Uterus (tissue), 4 donors: ENCODE measurements around the gene VPS11. TPM values are rescaled to one million over a fixed set of nuclear protein-coding genes. Genes with fewer than 3 reads are reported as not detected.

Source experiments
- DNase-seq, 2 donors: peaks; one replicate each; pipeline ENCODE4 v3.0.0-alpha.2; 2019 to 2020
- H3K27ac ChIP-seq, 2 donors: fragments of 200-600 bp; sonication (generic); 1 replicate in 1 of 2; 2 replicates in 1 of 2; pipeline ENCODE4 v1.5.1; 2016 to 2018
- H3K27me3 ChIP-seq, 2 donors: fragments of 200-600 bp; sonication (generic); one replicate each; pipeline ENCODE4 v1.5.1; 2018 to 2019; ENCODE audit warnings: control low read depth in 1 of 2
- H3K36me3 ChIP-seq, 2 donors: fragments of 200-600 bp; sonication (generic); one replicate each; pipeline ENCODE4 v1.5.1; 2019; ENCODE audit warnings: control low read depth in 1 of 2
- H3K4me1 ChIP-seq, 2 donors: fragments of 200-600 bp; sonication (generic); one replicate each; pipeline ENCODE4 v1.5.1; 2018 to 2019; ENCODE audit warnings: control low read depth in 1 of 2
- H3K4me3 ChIP-seq, 2 donors: fragments of 200-600 bp; sonication (generic); 1 replicate in 1 of 2; 2 replicates in 1 of 2; pipeline ENCODE4 v1.5.1; 2018 to 2019; ENCODE audit warnings: mild to moderate bottlenecking in 1 of 2
- H3K9me3 ChIP-seq, 2 donors: fragments of 200-600 bp; sonication (generic); one replicate each; pipeline ENCODE4 v1.5.1; 2019; ENCODE audit warnings: control low read depth in 1 of 2
- CTCF ChIP-seq, 4 experiments: fragments of 200-600 bp in 2 of 4; fragments of 450-650 bp in 2 of 4; sonication (generic) in 2 of 4; IDR thresholded peaks; one replicate each; pipeline ENCODE4 v1.5.1; 2016 to 2019; ENCODE audit warnings: antibody characterized with exemption in 4 of 4, mild to moderate bottlenecking in 2 of 4, moderate library complexity in 1 of 4
- POLR2A ChIP-seq, 2 donors: fragments of 450-650 bp; IDR thresholded peaks; one replicate each; pipeline ENCODE4 v1.6.1; 2016; ENCODE audit warnings: antibody characterized with exemption in 2 of 2, mild to moderate bottlenecking in 1 of 2, moderate library complexity in 1 of 2
- intact Hi-C: fragments of 100-400 bp; cut with DNase I; formaldehyde crosslinking; loops from one replicate; pipeline ENCODE4 v1.15.1; 2023; ENCODE audit warnings: low total_unique reads
- total RNA-seq, 4 donors: library from RNA; depleted of rRNA in 3 of 4; stranded (reverse); fragments of >200 nt in 3 of 4; gene quantifications; one replicate each; pipeline versions ENCODE4 v1.1.0 to v1.2.4, GENCODE V29; 2014 to 2023
- donor health status: DM: yes; HTN: yes; CAD: no.

Gene VPS11
- total RNA-seq: 10 to 100 TPM; 25.6 to 86.6 (median 36.3) TPM

GRCh38 chr11:119067371-119068222, at the start of gene VPS11:
Gene VPS11, plus strand, starts transcription at chr11:119067818. Its CDS starts 6 bp downstream, at chr11:119067824.
- Histone ChIP-seq H3K36me3 (no peaks in the 10 kb centered on the region), H3K27ac (peak within 1 kb of the TSS; percentile 83 to 84), H3K9me3 (no peaks in the 10 kb centered on the region), H3K4me3 (peak within 1 kb of the TSS; percentile 79 to 91), H3K27me3 (no peaks in the 10 kb centered on the region), H3K4me1 (no peaks in the 10 kb centered on the region)
- intact Hi-C loops: no loop called here
- TF ChIP-seq CTCF (IDR thresholded peaks at IDR 0.05): peak in 2 of 4 experiments; percentile 4 to 18
- peak; percentile 52 to 54 for TF ChIP-seq POLR2A (IDR thresholded peaks at IDR 0.05)
- peak; percentile 96 to 97 for DNase-seq

DNA sequence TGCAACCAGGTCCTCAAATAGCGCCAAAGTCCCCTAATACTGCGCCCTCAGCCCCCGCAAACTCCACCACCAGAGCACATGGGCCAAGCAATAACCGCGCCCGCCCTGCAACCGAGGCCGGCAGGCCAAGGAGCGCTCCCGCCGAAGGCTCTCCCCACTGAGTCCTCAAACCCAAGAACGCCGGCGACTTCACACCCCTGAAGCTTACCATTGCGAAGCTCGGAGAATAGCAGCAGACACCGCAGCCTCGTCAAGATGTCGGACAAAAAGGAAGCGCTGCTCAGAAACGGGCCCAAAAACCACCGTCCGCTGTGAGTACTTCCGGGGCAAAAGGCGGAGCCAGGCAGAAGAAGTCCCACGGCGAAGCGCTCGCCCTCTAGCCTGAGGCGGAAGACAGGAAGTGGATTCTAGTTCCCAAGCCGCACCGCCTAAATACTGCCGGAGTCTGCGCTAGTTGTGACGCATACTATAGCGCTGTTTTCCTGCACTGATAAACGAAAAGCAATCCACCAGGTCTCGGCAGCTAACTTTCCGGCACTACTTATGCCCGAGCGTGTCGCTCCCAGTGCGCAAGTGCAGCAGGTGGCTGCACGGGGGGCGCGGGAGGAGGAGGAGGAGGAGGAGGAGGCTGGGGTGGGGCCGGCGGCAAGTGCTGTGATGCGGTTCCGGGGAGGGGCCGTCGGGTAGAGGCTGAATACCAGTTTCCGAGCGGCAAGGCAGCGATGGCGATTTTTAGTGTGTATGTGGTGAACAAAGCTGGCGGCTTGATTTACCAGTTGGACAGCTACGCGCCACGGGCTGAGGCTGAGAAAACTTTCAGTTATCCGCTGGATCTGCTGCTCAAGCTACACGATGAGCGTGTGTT, 49.3 kb upstream of the VPS11 start, which contains the start of the genes RPS25 and TRAPPC4:
Gene RPS25 (minus strand): TSS at position 270 of the 865 bp plus-strand sequence. CDS start 59 bp downstream, at position 211.
Gene TRAPPC4 (plus strand): TSS at position 693 of the 865 bp plus-strand sequence. CDS start 30 bp downstream, at position 723.
- H3K27me3 ChIP-seq: no peaks in the 10 kb centered on the region
- H3K4me3 ChIP-seq: peak within 1 kb of the TSS; percentile 75 to 94
- TF ChIP-seq POLR2A (IDR thresholded peaks at IDR 0.05) (peak; percentile 64 to 67), CTCF (IDR thresholded peaks at IDR 0.05) (peak in 1 of 4 experiments; percentile 16)
- H3K36me3 ChIP-seq: no peaks in the 10 kb centered on the region
- no peaks in the 10 kb centered on the region for H3K9me3 ChIP-seq
- H3K4me1 ChIP-seq: peaks cover 4 to 13% of the 10 kb centered on the region in 2 donors
- peak within 1 kb of the TSS; percentile 89 to 94 for H3K27ac ChIP-seq
- intact Hi-C loops: no loop called here
- DNase-seq: peak; percentile 94 to 96

DNA sequence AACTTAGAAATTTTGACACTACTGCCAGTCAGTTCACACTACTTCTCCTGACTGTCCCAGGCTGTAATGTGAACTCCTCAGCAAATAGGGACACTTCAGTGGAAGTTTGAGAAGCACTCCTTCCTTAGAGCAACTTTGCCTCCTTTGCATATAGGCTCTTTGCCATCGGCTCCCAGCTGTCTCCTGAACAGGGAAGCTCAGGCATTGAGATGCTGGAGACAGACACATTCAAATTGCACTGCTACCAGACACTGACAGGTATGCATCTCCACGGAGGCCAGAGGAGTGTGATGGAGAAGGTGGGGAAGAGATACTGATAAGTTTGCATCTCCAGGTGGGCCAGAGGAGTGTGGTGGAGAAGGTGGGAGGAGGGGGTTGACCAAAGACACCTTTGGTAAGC, 47.6 kb upstream of the VPS11 start:
- H3K4me1 ChIP-seq: peaks cover 4 to 13% of the 10 kb centered on the region in 2 donors
- no peaks in the 10 kb centered on the region for H3K36me3 ChIP-seq
- no peak for TF ChIP-seq CTCF (IDR thresholded peaks at IDR 0.05)
- TF ChIP-seq POLR2A (IDR thresholded peaks at IDR 0.05): no peak
- H3K4me3 ChIP-seq: no peak overlapping the region
- no peaks in the 10 kb centered on the region for H3K9me3 ChIP-seq
- H3K27me3 ChIP-seq: no peaks in the 10 kb centered on the region
- intact Hi-C loops: no loop called here
- no peak for DNase-seq
- H3K27ac ChIP-seq: no peak overlapping the region

DNA sequence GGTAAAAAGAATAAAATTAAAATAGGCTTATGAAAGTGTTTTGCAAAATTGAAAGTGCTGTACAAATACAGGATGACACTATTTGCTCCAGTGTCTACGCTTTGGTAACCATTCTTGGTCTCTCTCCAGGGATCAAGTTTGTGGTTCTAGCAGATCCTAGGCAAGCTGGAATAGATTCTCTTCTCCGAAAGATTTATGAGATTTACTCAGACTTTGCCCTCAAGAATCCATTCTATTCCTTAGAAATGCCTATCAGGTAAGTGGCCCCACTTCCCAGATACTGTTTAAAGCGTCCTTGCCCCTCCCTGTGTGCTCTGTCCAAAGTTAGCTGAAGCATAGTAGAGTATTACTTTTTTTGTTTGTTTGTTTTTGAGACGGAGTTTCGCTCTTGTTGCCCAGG, 46.0 kb upstream of the VPS11 start:
- H3K36me3 ChIP-seq: no peaks in the 10 kb centered on the region
- H3K27ac ChIP-seq: no peak overlapping the region
- no peaks in the 10 kb centered on the region for H3K27me3 ChIP-seq
- no peaks in the 10 kb centered on the region for H3K9me3 ChIP-seq
- TF ChIP-seq CTCF (IDR thresholded peaks at IDR 0.05) (no peak), POLR2A (IDR thresholded peaks at IDR 0.05) (no peak)
- DNase-seq: no peak
- H3K4me3 ChIP-seq: no peak overlapping the region
- intact Hi-C loops: no loop called here
- peaks cover 4 to 13% of the 10 kb centered on the region in 2 donors for H3K4me1 ChIP-seq
